Transverse colon (tissue), 4 donors: ENCODE data around the gene KLF11.

Source experiments
- CTCF ChIP-seq, 5 experiments: fragments of 200-600 bp in 3 of 5; fragments of 450-650 bp in 2 of 5; sonication (generic) in 3 of 5; IDR thresholded peaks; 1 replicate in 2 of 5; 2 replicates in 3 of 5; pipeline ENCODE4 v1.5.1; 2016 to 2017; ENCODE audit warnings: antibody characterized with exemption in 5 of 5, inconsistent platforms in 3 of 5, mild to moderate bottlenecking in 2 of 5, moderate library complexity in 1 of 5
- POLR2A ChIP-seq: fragments of 450-650 bp; IDR thresholded peaks from one replicate; pipeline ENCODE4 v1.6.1; 2016; ENCODE audit warnings: antibody characterized with exemption, mild to moderate bottlenecking, moderate library complexity
- POLR2AphosphoS5 ChIP-seq, 3 donors: sonication (generic); formaldehyde crosslinking; IDR thresholded peaks; one replicate each; pipeline ENCODE4 v1.6.1; 2016; ENCODE audit warnings: antibody characterized with exemption in 3 of 3

GRCh38 chr2:10086950-10087349 lies 43.6 kb downstream of the KLF11 start:
- TF ChIP-seq CTCF (IDR thresholded peaks at IDR 0.05) (no peak), POLR2A (no peak), POLR2AphosphoS5 (IDR thresholded peaks at IDR 0.05) (no peak)
